Hair follicular keratinocyte (primary cell): ENCODE data around the gene VSTM2B. TPM values are rescaled to one million over a fixed set of nuclear protein-coding genes. Genes with fewer than 3 reads are reported as not detected.

ENCODE experiments used
- total RNA-seq: library from RNA; depleted of rRNA; stranded (reverse); fragments of >200 nt; gene quantifications from 2 replicates; pipeline ENCODE4 v1.2.3, GENCODE V29; 2015

VSTM2B gene
- total RNA-seq: not detected in 2 replicates

DNA sequence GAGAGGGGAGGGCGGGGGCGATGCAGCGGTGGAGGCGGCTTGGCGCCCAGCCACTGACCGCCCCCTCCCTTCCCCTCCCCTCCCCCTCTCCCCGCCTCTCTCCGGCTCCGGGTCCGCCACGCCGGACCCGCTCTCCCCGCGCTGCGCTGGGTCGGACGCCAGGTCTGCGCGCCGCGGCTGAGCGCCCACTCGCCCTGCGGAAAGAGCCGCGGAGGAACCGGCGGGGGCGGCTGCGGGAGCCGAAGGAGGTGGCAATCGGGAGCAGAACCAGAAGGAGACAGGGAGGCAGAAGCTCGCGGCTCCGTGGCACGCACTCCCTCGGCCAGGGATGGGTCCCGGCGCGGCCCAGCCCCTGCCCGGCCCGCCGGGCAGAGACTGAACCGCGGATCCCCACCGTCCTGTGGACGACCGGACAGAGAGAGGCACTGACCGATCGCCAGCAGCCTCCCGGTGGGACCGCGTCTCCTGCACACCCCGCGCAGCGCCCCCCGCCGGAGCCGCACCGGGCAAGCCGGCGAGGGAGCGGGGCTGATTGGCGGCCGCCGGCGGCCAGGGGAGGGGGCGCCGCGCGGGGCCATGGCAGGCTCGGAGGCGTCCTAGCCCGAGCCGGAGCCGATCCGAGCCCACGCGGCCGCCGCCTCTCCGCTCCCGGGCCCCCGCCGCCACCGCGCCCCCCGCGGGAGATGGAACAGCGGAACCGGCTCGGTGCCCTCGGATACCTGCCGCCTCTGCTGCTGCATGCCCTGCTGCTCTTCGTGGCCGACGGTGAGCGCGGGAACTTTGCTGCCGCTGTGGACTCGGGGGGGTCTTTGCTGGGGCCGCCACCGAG is at the start of gene VSTM2B:
VSTM2B (plus strand) TSS at position 94 of the 829 bp plus-strand sequence; CDS start at position 684, 590 bp downstream.

DNA sequence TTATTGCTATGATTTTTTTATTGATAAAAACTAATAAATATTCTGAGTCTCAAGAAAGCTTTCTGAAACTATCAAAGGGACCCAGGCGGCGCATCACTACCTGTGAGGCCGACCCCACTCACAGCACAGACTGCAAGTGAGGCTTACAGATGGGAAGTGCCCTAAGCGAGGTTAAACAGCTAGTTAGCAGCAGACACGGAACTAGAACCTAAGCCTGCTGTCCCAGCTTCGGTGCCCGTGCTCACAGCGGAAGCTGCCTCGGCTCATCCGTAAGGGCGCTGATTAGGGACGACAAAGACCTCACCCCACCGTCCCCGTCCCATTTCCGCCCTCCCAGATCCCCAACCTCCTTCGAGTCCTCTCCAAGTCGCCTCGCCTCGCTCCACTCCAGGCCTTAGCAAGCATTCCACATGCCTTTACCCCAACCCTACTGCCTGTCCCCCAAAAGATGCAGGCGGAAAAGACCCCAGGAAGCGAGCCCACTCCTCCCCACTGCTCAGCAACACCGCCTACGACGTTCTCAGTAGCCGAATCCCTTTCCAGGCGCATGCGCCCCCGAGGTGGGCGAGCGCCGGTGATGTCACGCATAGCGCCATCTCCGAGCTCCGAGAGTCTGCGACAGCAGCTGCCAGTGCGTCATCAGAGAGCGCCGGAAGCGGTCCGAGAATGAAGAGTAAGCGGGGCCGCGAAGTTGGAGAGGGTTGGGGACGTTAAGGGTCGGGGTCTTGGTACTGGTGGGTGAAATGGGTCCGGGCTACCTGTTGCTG is 80.0 kb downstream of the VSTM2B start, which contains the start of gene POP4:
POP4 (plus strand) TSS at position 631 of the 767 bp plus-strand sequence; CDS start at position 667, 36 bp downstream.

Other genes starting within 250 kb of the VSTM2B start
- gene POP4, start 80.3 kb downstream of the VSTM2B start, total RNA-seq: 52.5 and 70.4 TPM in 2 replicates
- gene PLEKHF1, start 139.5 kb downstream of the VSTM2B start, total RNA-seq: 16.6 and 27.2 TPM in 2 replicates
- 26.5 and 30.9 TPM in 2 replicates for gene C19orf12, start 189.3 kb downstream of the VSTM2B start, total RNA-seq